GM12878 (cell line): ENCODE data around the gene ME2. TPM values are rescaled to one million over a fixed set of nuclear protein-coding genes. Genes with fewer than 3 reads are reported as not detected.

Source experiments
- ATAC-seq: fragments of 200-7000 bp; cut with Tn5 transposase; 3 replicates; pipeline ENCODE4 v1.9.1; 2020; ENCODE audit warnings: mild to moderate bottlenecking, moderate library complexity
- BruUV-seq: library from RNA; stranded (reverse); fragments of 400-500 nt; replicated peaks from 2 replicates; lab custom pipeline; 2021; lab: Mats Ljungman, UMichigan
- CTCF ChIA-PET: fragments of 300-600 bp; sonication (Branson Sonifier 250); formaldehyde crosslinking; extraction: SDS; loops from one replicate; lab custom pipeline; 2021; ENCODE audit warnings: inconsistent platforms; lab: Yijun Ruan, JAX
- POLR2A ChIA-PET: fragments of 350-600 bp; formaldehyde crosslinking; extraction: SDS; loops from one replicate; lab custom pipeline; 2021; ENCODE audit warnings: inconsistent platforms; lab: Charles Lee
- RAD21 ChIA-PET: fragments of 300-600 bp; sonication (Branson Sonifier 250); formaldehyde crosslinking; loops from one replicate; lab custom pipeline; 2023; ENCODE audit warnings: antibody characterized with exemption; ENCODE audit not compliant: unreplicated experiment; lab: Charles Lee
- SMC1A ChIA-PET: fragments of 300-600 bp; sonication (Branson Sonifier 250); formaldehyde crosslinking; loops from one replicate; lab custom pipeline; 2023; ENCODE audit not compliant: unreplicated experiment, uncharacterized antibody; lab: Charles Lee
- DNase-seq: peaks from one replicate; pipeline ENCODE4 v3.0.0-alpha.2; 2011; ENCODE audit warnings: low read depth, low spot score
- FAIRE-seq: peaks from 3 replicates; lab custom pipeline; 2011; peaks lifted over from hg19 to GRCh38; lab: Jason Lieb, UNC
- H2AFZ ChIP-seq: 2 replicates; pipeline ENCODE4 v1.6.0; 2011; ENCODE audit warnings: low read depth, low read length, control low read depth; ENCODE audit not compliant: control insufficient read depth
- H3K27ac ChIP-seq: 2 replicates; pipeline ENCODE4 v1.5.1; 2011; ENCODE audit warnings: control low read depth; ENCODE audit not compliant: control insufficient read depth, insufficient read depth
- H3K27me3 ChIP-seq, 2 experiments: replicated peaks in 1 of 2; 2 replicates each; pipeline versions ENCODE4 v1.6.0 to v1.6.1; 2011; ENCODE audit warnings: low read length in 1 of 2; ENCODE audit not compliant: control insufficient read depth in 2 of 2, insufficient read depth in 2 of 2
- H3K36me3 ChIP-seq, 2 experiments: 2 replicates each; pipeline ENCODE4 v1.5.1; 2011; ENCODE audit warnings: low read length in 1 of 2; ENCODE audit not compliant: control insufficient read depth in 2 of 2, insufficient read depth in 2 of 2
- H3K4me1 ChIP-seq: 2 replicates; pipeline ENCODE4 v1.6.1; 2011; ENCODE audit warnings: mild to moderate bottlenecking, low read length, moderate library complexity, mixed read lengths; ENCODE audit not compliant: control insufficient read depth, insufficient read depth
- H3K4me2 ChIP-seq: 2 replicates; pipeline ENCODE4 v1.6.0; 2011; ENCODE audit warnings: control low read depth; ENCODE audit not compliant: control insufficient read depth, insufficient read depth
- H3K4me3 ChIP-seq: fragments of 200-600 bp; sonication (generic); 2 replicates; pipeline ENCODE4 v1.5.1; 2016
- H3K79me2 ChIP-seq: 2 replicates; pipeline ENCODE4 v1.6.0; 2011; ENCODE audit warnings: low read length; ENCODE audit not compliant: control insufficient read depth, insufficient read depth
- H3K9ac ChIP-seq: 2 replicates; pipeline ENCODE4 v1.8.0; 2011; ENCODE audit warnings: low read length, control low read depth, mixed read lengths; ENCODE audit not compliant: control insufficient read depth, insufficient read depth
- H3K9me3 ChIP-seq: replicated peaks from 3 replicates; pipeline ENCODE4 v1.5.1; 2011; ENCODE audit warnings: mild to moderate bottlenecking, low read length; ENCODE audit not compliant: control insufficient read depth, insufficient read depth
- H4K20me1 ChIP-seq: 2 replicates; pipeline ENCODE4 v1.6.0; 2011; ENCODE audit not compliant: control insufficient read depth, insufficient read depth
- CREM ChIP-seq: IDR thresholded peaks from 2 replicates; pipeline ENCODE4 v1.6.1; 2014; ENCODE audit warnings: antibody characterized with exemption, low read depth
- FOXM1 ChIP-seq: IDR thresholded peaks from 2 replicates; pipeline ENCODE4 v1.6.1; 2012; ENCODE audit warnings: low read depth, mild to moderate bottlenecking, inconsistent platforms, low read length, moderate library complexity
- KDM1A ChIP-seq: fragments of 200-600 bp; sonication (generic); IDR thresholded peaks from 2 replicates; pipeline ENCODE4 v1.6.1; 2016; ENCODE audit warnings: borderline replicate concordance
- MYC ChIP-seq: IDR thresholded peaks from 2 replicates; pipeline ENCODE4 v1.6.1; 2011; ENCODE audit warnings: mild to moderate bottlenecking, low read length, moderate library complexity, inconsistent platforms; ENCODE audit not compliant: insufficient read depth, insufficient replicate concordance, insufficient read length, severe bottlenecking
- NR2C2 ChIP-seq: IDR thresholded peaks from 2 replicates; pipeline ENCODE4 v1.6.1; 2011; ENCODE audit warnings: borderline replicate concordance, low read depth; ENCODE audit not compliant: control insufficient read depth, insufficient read length
- RAD51 ChIP-seq: fragments of 450-650 bp; IDR thresholded peaks from 2 replicates; pipeline ENCODE4 v1.6.1; 2016; ENCODE audit warnings: moderate library complexity, mild to moderate bottlenecking, inconsistent platforms
- SIN3A ChIP-seq: IDR thresholded peaks from 2 replicates; pipeline ENCODE4 v1.6.1; 2012; ENCODE audit warnings: low read depth, low read length, improper control_type of control experiment
- SREBF1 ChIP-seq: IDR thresholded peaks from 2 replicates; pipeline ENCODE4 v1.6.1; 2012; ENCODE audit warnings: mild to moderate bottlenecking, low read length
- SUZ12 ChIP-seq: fragments of 200-600 bp; sonication (generic); IDR thresholded peaks from one replicate; pipeline ENCODE4 v1.6.1; 2018; ENCODE audit warnings: antibody characterized with exemption, mild to moderate bottlenecking; ENCODE audit not compliant: unreplicated experiment
- TARDBP ChIP-seq: IDR thresholded peaks from 2 replicates; pipeline ENCODE4 v1.6.1; 2016; ENCODE audit warnings: borderline replicate concordance
- ZNF24 ChIP-seq: fragments of 450-650 bp; IDR thresholded peaks from 2 replicates; pipeline ENCODE4 v1.6.1; 2017; ENCODE audit warnings: antibody characterized with exemption, mild to moderate bottlenecking
- ZNF622 ChIP-seq: fragments of 450-650 bp; IDR thresholded peaks from 2 replicates; pipeline ENCODE4 v1.6.1; 2017; ENCODE audit warnings: mild to moderate bottlenecking, inconsistent platforms
- WGBS: methylation state at CpG from one replicate; pipeline ENCODE4 v1.1.6; 2016; ENCODE audit warnings: low lambda C conversion rate; ENCODE audit not compliant: insufficient replicate concordance, insufficient coverage; ENCODE audit errors: missing lambda C conversion rate; 5-methylcytosine and 5-hydroxymethylcytosine counted together
- in situ Hi-C: fragments of 300-500 bp; cut with MboI; formaldehyde crosslinking; loops from 9 replicates; pipeline ENCODE4 v1.14.3; 2018; ENCODE audit warnings: mixed read lengths
- intact Hi-C: fragments of 100-400 bp; cut with micrococcal nuclease; formaldehyde crosslinking; loops from one replicate; pipeline ENCODE4 v1.14.2; 2022; ENCODE audit not compliant: unreplicated experiment
- polyA plus RNA-seq, 11 experiments: library from polyadenylated mRNA; depleted of rRNA in 4 of 11; unstranded in 6 of 11; stranded (reverse) in 5 of 11; fragments of >200 nt; fragmentation: Nextera tagmentation in 4 of 11; fragmentation: Illumina TruSeq in 1 of 11; extraction: Ambion mirVana in 4 of 11; extraction: Trizol in 1 of 11; gene quantifications; 1 replicate in 1 of 11; 2 replicates in 10 of 11; pipeline versions ENCODE4 v1.2.1 to v1.2.3, GENCODE V29; 2011 to 2016; ENCODE audit warnings: inconsistent platforms in 2 of 11, missing spikeins in 2 of 11, low read depth in 1 of 11
- total RNA-seq, 4 experiments: library from RNA; depleted of rRNA in 3 of 4; stranded (reverse); fragments of >200 nt in 3 of 4; fragmentation: Illumina TruSeq in 1 of 4; extraction: Trizol in 1 of 4; gene quantifications; 2 replicates each; pipeline versions ENCODE4 v1.2.1 to v1.2.3, GENCODE V29; 2013 to 2021
- TF ChIP-seq, protein P1 (sequence below): IDR thresholded peaks from 2 replicates; pipeline ENCODE4 v1.6.1; 2012; ENCODE audit warnings: low read depth, low read length, improper control_type of control experiment
- TF ChIP-seq, protein P2 (sequence below): fragments of 450-650 bp; IDR thresholded peaks from 2 replicates; pipeline ENCODE4 v1.6.1; 2018; ENCODE audit warnings: mild to moderate bottlenecking, low read depth, moderate library complexity; ENCODE audit not compliant: partially characterized antibody

Gene ME2
- total and polyA plus RNA-seq, 10 of the 15 experiments (the other 5 are each of a cell fraction or from before 2014, with no cell fraction given): 41.3 to 155 (median 133) TPM

DNA sequence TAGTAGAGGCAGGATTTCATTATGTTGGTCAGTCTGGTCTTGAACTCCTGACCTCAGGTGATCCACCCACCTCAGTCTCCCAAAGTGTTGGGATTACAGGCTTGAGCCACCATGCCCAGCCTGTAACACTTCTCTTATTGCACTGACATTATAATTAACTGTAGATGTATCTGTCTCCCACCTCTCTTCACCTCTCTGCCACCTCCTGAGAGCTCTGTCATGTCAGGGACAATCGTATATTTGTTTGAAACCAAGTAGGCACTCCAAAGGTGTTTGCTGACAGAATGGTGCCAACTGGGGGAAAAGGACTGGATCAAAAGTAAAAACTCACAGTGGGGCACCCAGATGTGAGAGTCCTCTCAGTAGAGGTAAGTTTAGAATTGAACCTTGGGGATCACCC, 17.3 kb upstream of the ME2 start:
- H3K4me1 ChIP-seq: peaks cover 12% of the 10 kb centered on the region
- no peak overlapping the region for H3K27ac ChIP-seq
- no peaks in the 10 kb centered on the region for H3K79me2 ChIP-seq
- FAIRE-seq (no peak), DNase-seq (no peak), ATAC-seq (no peak)
- no peak overlapping the region for H2AFZ ChIP-seq
- TF ChIP-seq ZNF24: no peak
- TF ChIP-seq KDM1A: no peak
- TF ChIP-seq, protein P1, sequence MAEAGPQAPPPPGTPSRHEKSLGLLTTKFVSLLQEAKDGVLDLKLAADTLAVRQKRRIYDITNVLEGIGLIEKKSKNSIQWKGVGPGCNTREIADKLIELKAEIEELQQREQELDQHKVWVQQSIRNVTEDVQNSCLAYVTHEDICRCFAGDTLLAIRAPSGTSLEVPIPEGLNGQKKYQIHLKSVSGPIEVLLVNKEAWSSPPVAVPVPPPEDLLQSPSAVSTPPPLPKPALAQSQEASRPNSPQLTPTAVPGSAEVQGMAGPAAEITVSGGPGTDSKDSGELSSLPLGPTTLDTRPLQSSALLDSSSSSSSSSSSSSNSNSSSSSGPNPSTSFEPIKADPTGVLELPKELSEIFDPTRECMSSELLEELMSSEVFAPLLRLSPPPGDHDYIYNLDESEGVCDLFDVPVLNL: no peak
- no peak for TF ChIP-seq ZNF622
- no peak for TF ChIP-seq CREM
- TF ChIP-seq MYC: no peak
- TF ChIP-seq SIN3A: no peak
- TF ChIP-seq, protein P2, sequence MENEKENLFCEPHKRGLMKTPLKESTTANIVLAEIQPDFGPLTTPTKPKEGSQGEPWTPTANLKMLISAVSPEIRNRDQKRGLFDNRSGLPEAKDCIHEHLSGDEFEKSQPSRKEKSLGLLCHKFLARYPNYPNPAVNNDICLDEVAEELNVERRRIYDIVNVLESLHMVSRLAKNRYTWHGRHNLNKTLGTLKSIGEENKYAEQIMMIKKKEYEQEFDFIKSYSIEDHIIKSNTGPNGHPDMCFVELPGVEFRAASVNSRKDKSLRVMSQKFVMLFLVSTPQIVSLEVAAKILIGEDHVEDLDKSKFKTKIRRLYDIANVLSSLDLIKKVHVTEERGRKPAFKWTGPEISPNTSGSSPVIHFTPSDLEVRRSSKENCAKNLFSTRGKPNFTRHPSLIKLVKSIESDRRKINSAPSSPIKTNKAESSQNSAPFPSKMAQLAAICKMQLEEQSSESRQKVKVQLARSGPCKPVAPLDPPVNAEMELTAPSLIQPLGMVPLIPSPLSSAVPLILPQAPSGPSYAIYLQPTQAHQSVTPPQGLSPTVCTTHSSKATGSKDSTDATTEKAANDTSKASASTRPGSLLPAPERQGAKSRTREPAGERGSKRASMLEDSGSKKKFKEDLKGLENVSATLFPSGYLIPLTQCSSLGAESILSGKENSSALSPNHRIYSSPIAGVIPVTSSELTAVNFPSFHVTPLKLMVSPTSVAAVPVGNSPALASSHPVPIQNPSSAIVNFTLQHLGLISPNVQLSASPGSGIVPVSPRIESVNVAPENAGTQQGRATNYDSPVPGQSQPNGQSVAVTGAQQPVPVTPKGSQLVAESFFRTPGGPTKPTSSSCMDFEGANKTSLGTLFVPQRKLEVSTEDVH: no peak
- TF ChIP-seq TARDBP: no peak
- no peak for TF ChIP-seq SREBF1
- no peak for TF ChIP-seq NR2C2
- TF ChIP-seq SUZ12: no peak
- no peak for TF ChIP-seq RAD51
- no peak for TF ChIP-seq FOXM1
- no TSS peak for BruUV-seq
- no peak overlapping the region for H3K9ac ChIP-seq
- ChIA-PET POLR2A (no interaction called here), CTCF (no interaction called here), SMC1A (no interaction called here), RAD21 (no interaction called here)
- no peaks in the 10 kb centered on the region for H3K36me3 ChIP-seq
- in situ Hi-C loops (no loop called here), intact Hi-C loops (no loop called here)
- 40% methylated on average over 1 of the region's 1 CpG for WGBS
- H3K4me2 ChIP-seq: no peak overlapping the region
- H3K4me3 ChIP-seq: no peak overlapping the region
- H4K20me1 ChIP-seq: no peaks in the 10 kb centered on the region
- H3K27me3 ChIP-seq: no peaks in the 10 kb centered on the region
- H3K9me3 ChIP-seq: no peaks in the 10 kb centered on the region
